Thyroid gland (tissue), 4 donors: ENCODE results near the gene ARHGDIG. TPM values are rescaled to one million over a fixed set of nuclear protein-coding genes. Genes with fewer than 3 reads are reported as not detected.

ENCODE experiments used
- DNase-seq, 2 donors: peaks; one replicate each; pipeline ENCODE4 v3.0.0-alpha.2; 2019
- H3K27ac ChIP-seq, 3 donors: fragments of 200-600 bp; sonication (generic); 1 replicate in 2 of 3; 2 replicates in 1 of 3; pipeline ENCODE4 v1.5.1; 2016 to 2019; ENCODE audit warnings: mild to moderate bottlenecking in 1 of 3, moderate library complexity in 1 of 3
- H3K27me3 ChIP-seq: fragments of 200-600 bp; sonication (generic); one replicate; pipeline ENCODE4 v1.5.1; 2019
- H3K36me3 ChIP-seq, 2 donors: fragments of 200-600 bp; sonication (generic); one replicate each; pipeline ENCODE4 v1.5.1; 2016 to 2019
- H3K4me1 ChIP-seq, 2 donors: fragments of 200-600 bp; sonication (generic); one replicate each; pipeline ENCODE4 v1.5.1; 2017 to 2019
- H3K4me3 ChIP-seq, 3 donors: fragments of 200-600 bp; sonication (generic); replicated peaks in 1 of 3; 1 replicate in 2 of 3; 2 replicates in 1 of 3; pipeline ENCODE4 v1.5.1; 2016; ENCODE audit warnings: mild to moderate bottlenecking in 1 of 3
- H3K9me3 ChIP-seq: fragments of 200-600 bp; sonication (generic); one replicate; pipeline ENCODE4 v1.5.1; 2017
- CTCF ChIP-seq, 6 experiments: fragments of 200-600 bp in 3 of 6; fragments of 450-650 bp in 3 of 6; sonication (generic) in 3 of 6; IDR thresholded peaks; one replicate each; pipeline ENCODE4 v1.5.1; 2016 to 2019; ENCODE audit warnings: antibody characterized with exemption in 6 of 6, mild to moderate bottlenecking in 2 of 6, inconsistent platforms in 1 of 6, moderate library complexity in 1 of 6
- POLR2A ChIP-seq, 2 donors: fragments of 450-650 bp; IDR thresholded peaks; one replicate each; pipeline ENCODE4 v1.6.1; 2017; ENCODE audit warnings: antibody characterized with exemption in 2 of 2, mild to moderate bottlenecking in 2 of 2, moderate library complexity in 1 of 2
- WGBS, 2 donors: methylation state at CpG; one replicate each; pipeline ENCODE4 v1.1.5; 2017; 5-methylcytosine and 5-hydroxymethylcytosine counted together
- intact Hi-C: fragments of 100-400 bp; cut with DNase I; formaldehyde crosslinking; loops from one replicate; pipeline ENCODE4 v1.15.1; 2023
- total RNA-seq, 4 donors: library from RNA; depleted of rRNA; stranded (reverse); fragments of >200 nt; gene quantifications; one replicate each; pipeline ENCODE4 v1.2.3, GENCODE V29; 2016

The ARHGDIG gene
- total RNA-seq, 4 donors from 2014 or later, result not detected

GRCh38 chr16:242281-242680 is 38.1 kb upstream of the ARHGDIG start:
- intact Hi-C loops, result no loop called here
- 89 to 93% methylated on average over 10 of the region's 10 CpGs for WGBS, 2 donors
- peaks cover 16 to 24% of the 10 kb centered on the region in 2 donors for H3K4me1 ChIP-seq
- DNase-seq, result no peak
- TF ChIP-seq CTCF (IDR thresholded peaks at IDR 0.05) (no peak), POLR2A (IDR thresholded peaks at IDR 0.05) (no peak)
- H3K27ac ChIP-seq, result peak overlapping the region in 2 of 3 donors; percentile 15 to 50
- H3K27me3 ChIP-seq, result no peaks in the 10 kb centered on the region
- no peaks in the 10 kb centered on the region for H3K36me3 ChIP-seq
- no peaks in the 10 kb centered on the region for H3K9me3 ChIP-seq
- no peak overlapping the region for H3K4me3 ChIP-seq

- DNase-seq, result no peak
- WGBS, 2 donors, result 86 to 91% methylated on average over 4 of the region's 4 CpGs
- no peaks in the 10 kb centered on the region for H3K9me3 ChIP-seq
- H3K27me3 ChIP-seq, result no peaks in the 10 kb centered on the region
- H3K4me3 ChIP-seq, result no peak overlapping the region
- H3K27ac ChIP-seq, result no peak overlapping the region
- TF ChIP-seq CTCF (IDR thresholded peaks at IDR 0.05), result no peak
- TF ChIP-seq POLR2A (IDR thresholded peaks at IDR 0.05), result no peak
- H3K4me1 ChIP-seq, result peaks cover 16 to 24% of the 10 kb centered on the region in 2 donors
- intact Hi-C loops, result no loop called here
- H3K36me3 ChIP-seq, result no peaks in the 10 kb centered on the region
These were observed 37.0 kb upstream of the ARHGDIG start for GRCh38 chr16:243348-243747.

DNA sequence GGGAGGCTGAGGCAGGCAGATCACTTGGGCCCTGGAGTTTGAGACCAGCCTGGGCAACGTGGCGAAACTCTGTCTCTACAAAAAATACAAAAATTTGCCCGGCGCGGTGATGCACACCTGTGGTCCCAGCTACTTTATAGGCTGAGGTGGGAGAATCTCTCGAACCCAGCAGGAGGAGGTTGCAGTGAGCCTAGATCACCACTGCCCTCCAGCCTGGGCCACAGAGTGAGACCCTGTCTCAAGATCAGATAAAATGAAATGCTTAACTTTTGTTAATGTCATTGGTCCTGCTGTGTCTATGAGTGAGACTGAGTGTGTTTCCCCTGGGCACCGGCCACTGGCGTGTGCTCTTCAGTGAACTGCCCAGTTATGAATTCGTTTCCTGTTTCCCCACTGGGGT is 35.3 kb upstream of the ARHGDIG start:
- H3K36me3 ChIP-seq, result peaks cover 0 to 6% of the 10 kb centered on the region in 2 donors
- H3K4me1 ChIP-seq, result peaks cover 5 to 12% of the 10 kb centered on the region in 2 donors
- no peaks in the 10 kb centered on the region for H3K9me3 ChIP-seq
- H3K27ac ChIP-seq, result no peak overlapping the region
- H3K27me3 ChIP-seq, result no peaks in the 10 kb centered on the region
- H3K4me3 ChIP-seq, result no peak overlapping the region
- no peak for TF ChIP-seq CTCF (IDR thresholded peaks at IDR 0.05)
- TF ChIP-seq POLR2A (IDR thresholded peaks at IDR 0.05), result no peak
- 91 to 94% methylated on average over 9 of the region's 9 CpGs for WGBS, 2 donors
- no peak for DNase-seq
- intact Hi-C loops, result no loop called here

DNA sequence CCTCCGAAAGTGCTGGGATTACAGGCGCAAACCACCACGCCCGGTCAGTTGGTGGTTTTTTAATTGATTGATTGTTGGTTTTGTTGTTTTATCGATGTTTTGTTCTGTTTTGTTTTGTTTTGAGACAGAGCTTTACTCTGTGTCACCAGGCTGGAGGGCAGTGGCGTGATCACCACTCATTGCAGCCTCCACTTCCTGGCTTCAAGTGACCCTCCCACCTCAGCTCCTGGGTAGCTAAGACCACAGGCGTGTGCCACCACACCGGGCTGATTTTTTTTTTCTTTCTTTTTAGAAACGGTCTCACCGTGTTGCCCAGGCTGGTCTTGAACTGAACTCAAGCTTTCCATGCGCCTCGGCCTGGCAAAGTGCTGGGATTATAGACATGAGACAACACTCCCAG is 33.4 kb upstream of the ARHGDIG start:
- H3K27me3 ChIP-seq, result no peaks in the 10 kb centered on the region
- H3K27ac ChIP-seq, result no peak overlapping the region
- no peaks in the 10 kb centered on the region for H3K9me3 ChIP-seq
- TF ChIP-seq POLR2A (IDR thresholded peaks at IDR 0.05), result no peak
- TF ChIP-seq CTCF (IDR thresholded peaks at IDR 0.05), result no peak
- WGBS, 2 donors, result 95% methylated on average over 12 of the region's 12 CpGs
- no peak for DNase-seq
- peaks cover 7 to 13% of the 10 kb centered on the region in 2 donors for H3K36me3 ChIP-seq
- intact Hi-C loops, result no loop called here
- H3K4me3 ChIP-seq, result no peak overlapping the region
- peaks cover 0 to 2% of the 10 kb centered on the region in 2 donors for H3K4me1 ChIP-seq

GRCh38 chr16:249431-249830 is 31.0 kb upstream of the ARHGDIG start:
- TF ChIP-seq CTCF (IDR thresholded peaks at IDR 0.05) (no peak), POLR2A (IDR thresholded peaks at IDR 0.05) (no peak)
- intact Hi-C loops, result no loop called here
- no peak overlapping the region for H3K4me3 ChIP-seq
- H3K9me3 ChIP-seq, result no peaks in the 10 kb centered on the region
- DNase-seq, result no peak
- H3K4me1 ChIP-seq, result no peaks in the 10 kb centered on the region
- 91 to 96% methylated on average over 10 to 12 of the region's 12 CpGs for WGBS, 2 donors
- H3K36me3 ChIP-seq, result peaks cover 11 to 13% of the 10 kb centered on the region in 2 donors
- H3K27me3 ChIP-seq, result no peaks in the 10 kb centered on the region
- H3K27ac ChIP-seq, result no peak overlapping the region
